ENCODE measurements around the gene RNFT2. TPM values are rescaled to one million over a fixed set of nuclear protein-coding genes. Genes with fewer than 3 reads are reported as not detected.

The RNFT2 gene
- total RNA-seq, 1 experiment from 2014 or later = 29.5 TPM

DNA sequence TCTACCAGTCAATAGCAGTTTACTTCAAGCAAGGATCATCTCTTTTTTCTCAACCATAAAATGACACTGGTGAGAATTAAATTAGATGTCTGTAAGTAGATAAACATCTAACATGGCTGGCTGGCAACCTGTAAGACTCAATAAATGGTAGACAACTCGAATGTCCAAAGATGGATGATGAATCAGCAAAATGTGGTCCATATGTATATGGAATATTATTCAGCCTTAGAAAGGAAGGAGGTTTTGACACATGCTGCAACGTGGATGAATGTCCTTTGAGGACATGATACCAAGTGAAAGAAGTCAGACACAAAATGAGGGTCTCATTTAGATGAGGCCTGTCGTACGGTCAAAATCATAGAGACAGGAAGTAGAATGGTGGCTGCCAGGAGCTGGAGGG lies 46.5 kb upstream of the RNFT2 start:
- Histone ChIP-seq H3K23me2 (ENCODE audit: insufficient read length, low read depth, low read length, poor library complexity, severe bottlenecking) (no peaks in the 10 kb centered on the region), H2BK15ac (ENCODE audit: low read depth, low read length) (no peak overlapping the region), H2AFZ (ENCODE audit: low read length) (no peak overlapping the region), H3K4ac (ENCODE audit: low read depth, low read length) (no peak overlapping the region), H3K4me1 (ENCODE audit: insufficient read depth, low read length) (peaks cover 2% of the 10 kb centered on the region; the same call in 1 of the 2 replicates), H3K27ac (ENCODE audit: insufficient read length, low read depth, low read length) (no peak overlapping the region), H3T11ph (ENCODE audit: low read length) (no peak overlapping the region), H3K23ac (ENCODE audit: insufficient read length, low read depth, low read length) (no peak overlapping the region), H2BK5ac (ENCODE audit: insufficient read length, low read length) (no peak overlapping the region), H3K4me2 (ENCODE audit: insufficient read depth, insufficient read length, low read length) (no peak overlapping the region), H4K8ac (replicated peaks; ENCODE audit: insufficient read length, low read depth, low read length) (no peak overlapping the region), H2AK5ac (ENCODE audit: insufficient read length, low read length) (no peak overlapping the region), H2BK12ac (ENCODE audit: insufficient read length, low read depth, low read length) (no peak overlapping the region), H3K56ac (ENCODE audit: insufficient read length, low read depth, low read length) (no peak overlapping the region), H4K20me1 (ENCODE audit: control insufficient read depth, insufficient read depth, insufficient read length) (no peaks in the 10 kb centered on the region), H3K79me2 (ENCODE audit: insufficient read depth, low read length) (no peaks in the 10 kb centered on the region), H4K91ac (ENCODE audit: insufficient read length, low read depth, low read length) (no peak overlapping the region), H3K18ac (ENCODE audit: insufficient read length, low read depth, low read length) (no peak overlapping the region), H4K5ac (ENCODE audit: insufficient read length, low read depth, low read length) (no peak overlapping the region), H3K27me3 (ENCODE audit: insufficient read depth, low read length) (no peaks in the 10 kb centered on the region), H3K14ac (ENCODE audit: insufficient read depth, low read length) (no peak overlapping the region), H2BK20ac (ENCODE audit: low read depth, low read length, poor library complexity, severe bottlenecking) (no peak overlapping the region), H2BK120ac (ENCODE audit: low read depth, low read length, poor library complexity, severe bottlenecking) (no peak overlapping the region), H3K9me3 (ENCODE audit: control insufficient read depth, low read depth, low read length) (no peaks in the 10 kb centered on the region), H3K9ac (ENCODE audit: extremely low read depth, insufficient read length, low read length) (no peak overlapping the region), H3K79me1 (ENCODE audit: insufficient read depth, low read depth, low read length, poor library complexity, severe bottlenecking) (no peaks in the 10 kb centered on the region)
- no peak for DNase-seq
- WGBS (ENCODE audit: extremely low coverage, insufficient read length, low lambda C conversion rate) = no CpG with 5 or more reads among the region's 4 CpGs
- Mint-ChIP-seq H3K27me3 (ENCODE audit: low read depth) (peaks cover 26% of the 10 kb centered on the region), H3K27ac (no peak overlapping the region), H3K4me3 (no peak overlapping the region), H3K36me3 (ENCODE audit: insufficient read depth in 1 of 3, low read depth in 3 of 3) (peaks cover 0 to 4% (median 2%) of the 10 kb centered on the region in 3 experiments; a peak in 1 of 7 replicates), H3K4me1 (peaks cover 25 to 28% of the 10 kb centered on the region in 2 experiments), H3K9me3 (no peaks in the 10 kb centered on the region; a peak in 1 of 5 replicates)
- TF ChIP-seq, protein P1, sequence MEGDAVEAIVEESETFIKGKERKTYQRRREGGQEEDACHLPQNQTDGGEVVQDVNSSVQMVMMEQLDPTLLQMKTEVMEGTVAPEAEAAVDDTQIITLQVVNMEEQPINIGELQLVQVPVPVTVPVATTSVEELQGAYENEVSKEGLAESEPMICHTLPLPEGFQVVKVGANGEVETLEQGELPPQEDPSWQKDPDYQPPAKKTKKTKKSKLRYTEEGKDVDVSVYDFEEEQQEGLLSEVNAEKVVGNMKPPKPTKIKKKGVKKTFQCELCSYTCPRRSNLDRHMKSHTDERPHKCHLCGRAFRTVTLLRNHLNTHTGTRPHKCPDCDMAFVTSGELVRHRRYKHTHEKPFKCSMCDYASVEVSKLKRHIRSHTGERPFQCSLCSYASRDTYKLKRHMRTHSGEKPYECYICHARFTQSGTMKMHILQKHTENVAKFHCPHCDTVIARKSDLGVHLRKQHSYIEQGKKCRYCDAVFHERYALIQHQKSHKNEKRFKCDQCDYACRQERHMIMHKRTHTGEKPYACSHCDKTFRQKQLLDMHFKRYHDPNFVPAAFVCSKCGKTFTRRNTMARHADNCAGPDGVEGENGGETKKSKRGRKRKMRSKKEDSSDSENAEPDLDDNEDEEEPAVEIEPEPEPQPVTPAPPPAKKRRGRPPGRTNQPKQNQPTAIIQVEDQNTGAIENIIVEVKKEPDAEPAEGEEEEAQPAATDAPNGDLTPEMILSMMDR (conservative IDR thresholded peaks at IDR 0.05) = no peak

Data from H9 (cell line).